Progenitor cell of endocrine pancreas (in vitro differentiated cells): ENCODE measurements around the gene ABHD16B. TPM values are rescaled to one million over a fixed set of nuclear protein-coding genes. Genes with fewer than 3 reads are reported as not detected.
A peak's percentile ranks its signal among the peaks of the same experiment; 100 is the strongest.

Experiments used
- DNase-seq: peaks from one replicate; pipeline ENCODE4 v3.0.0; 2021; ENCODE audit warnings: low spot score; ENCODE audit not compliant: unreplicated experiment
- H3K27ac Mint-ChIP-seq: 2 replicates; pipeline ENCODE4 v1.8.0; 2021; ENCODE audit warnings: mild to moderate bottlenecking, moderate library complexity, mixed read lengths
- H3K27me3 Mint-ChIP-seq: 2 replicates; pipeline ENCODE4 v1.8.0; 2021; ENCODE audit warnings: mixed read lengths
- H3K36me3 Mint-ChIP-seq: 2 replicates; pipeline ENCODE4 v1.8.0; 2022; ENCODE audit warnings: mixed read lengths; ENCODE audit not compliant: insufficient read depth
- H3K4me1 Mint-ChIP-seq: 2 replicates; pipeline ENCODE4 v1.8.0; 2021; ENCODE audit warnings: low read depth, mixed read lengths
- H3K4me3 Mint-ChIP-seq: 2 replicates; pipeline ENCODE4 v1.8.0; 2021; ENCODE audit warnings: low read depth, mild to moderate bottlenecking, moderate library complexity, mixed read lengths
- H3K9me3 Mint-ChIP-seq: 2 replicates; pipeline ENCODE4 v1.8.0; 2021; ENCODE audit warnings: low read depth, mixed read lengths
- total RNA-seq: library from RNA; stranded (reverse); gene quantifications from 2 replicates; pipeline ENCODE4 v1.2.1, GENCODE V29; 2021
- TF ChIP-seq, protein P1 (sequence below): fragments of 200-600 bp; sonication (generic); IDR thresholded peaks from one replicate; pipeline ENCODE4 v1.5.0; 2021; ENCODE audit warnings: antibody characterized with exemption, mild to moderate bottlenecking; ENCODE audit not compliant: unreplicated experiment

The ABHD16B gene
- total RNA-seq, 1 donor from 2014 or later = not detected

GRCh38 chr20:63897978-63898561 lies 36.8 kb downstream of the ABHD16B start:
- H3K4me3 Mint-ChIP-seq = no peak overlapping the region
- TF ChIP-seq, protein P1, sequence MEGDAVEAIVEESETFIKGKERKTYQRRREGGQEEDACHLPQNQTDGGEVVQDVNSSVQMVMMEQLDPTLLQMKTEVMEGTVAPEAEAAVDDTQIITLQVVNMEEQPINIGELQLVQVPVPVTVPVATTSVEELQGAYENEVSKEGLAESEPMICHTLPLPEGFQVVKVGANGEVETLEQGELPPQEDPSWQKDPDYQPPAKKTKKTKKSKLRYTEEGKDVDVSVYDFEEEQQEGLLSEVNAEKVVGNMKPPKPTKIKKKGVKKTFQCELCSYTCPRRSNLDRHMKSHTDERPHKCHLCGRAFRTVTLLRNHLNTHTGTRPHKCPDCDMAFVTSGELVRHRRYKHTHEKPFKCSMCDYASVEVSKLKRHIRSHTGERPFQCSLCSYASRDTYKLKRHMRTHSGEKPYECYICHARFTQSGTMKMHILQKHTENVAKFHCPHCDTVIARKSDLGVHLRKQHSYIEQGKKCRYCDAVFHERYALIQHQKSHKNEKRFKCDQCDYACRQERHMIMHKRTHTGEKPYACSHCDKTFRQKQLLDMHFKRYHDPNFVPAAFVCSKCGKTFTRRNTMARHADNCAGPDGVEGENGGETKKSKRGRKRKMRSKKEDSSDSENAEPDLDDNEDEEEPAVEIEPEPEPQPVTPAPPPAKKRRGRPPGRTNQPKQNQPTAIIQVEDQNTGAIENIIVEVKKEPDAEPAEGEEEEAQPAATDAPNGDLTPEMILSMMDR = no peak
- H3K9me3 Mint-ChIP-seq = no peaks in the 10 kb centered on the region
- DNase-seq = no peak
- H3K27ac Mint-ChIP-seq = peak overlapping the region; percentile 2
- H3K36me3 Mint-ChIP-seq = peaks cover 2% of the 10 kb centered on the region
- H3K27me3 Mint-ChIP-seq = no peaks in the 10 kb centered on the region
- peaks cover 23% of the 10 kb centered on the region for H3K4me1 Mint-ChIP-seq

- Mint-ChIP-seq H3K9me3 (no peaks in the 10 kb centered on the region), H3K4me3 (no peak overlapping the region), H3K27me3 (no peaks in the 10 kb centered on the region), H3K27ac (no peak overlapping the region), H3K36me3 (peaks cover 2% of the 10 kb centered on the region), H3K4me1 (peaks cover 21% of the 10 kb centered on the region)
- TF ChIP-seq, protein P1 = no peak
- DNase-seq = no peak
These were observed 37.7 kb downstream of the ABHD16B start for GRCh38 chr20:63898882-63899558.

DNA sequence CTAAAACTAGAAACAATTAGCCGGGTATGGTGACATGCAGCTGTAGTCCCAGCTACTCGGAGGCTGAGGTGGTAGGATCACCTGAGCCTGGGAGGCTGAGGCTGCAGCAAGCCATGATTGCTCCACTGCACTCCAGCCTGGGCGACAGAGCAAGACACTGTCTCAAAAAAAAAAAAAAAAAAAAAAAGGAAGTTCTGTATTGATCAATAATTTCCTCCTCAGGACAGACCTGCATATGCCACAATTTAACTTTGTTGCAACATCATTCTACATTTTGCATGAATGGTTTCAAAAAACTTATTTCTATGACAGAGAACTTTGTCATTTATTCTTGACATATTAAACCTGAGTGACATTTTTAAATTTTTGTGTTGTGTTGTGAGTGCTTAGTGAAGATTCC lies 39.1 kb downstream of the ABHD16B start:
- H3K4me3 Mint-ChIP-seq = no peak overlapping the region
- TF ChIP-seq, protein P1 = no peak
- peaks cover 2% of the 10 kb centered on the region for H3K36me3 Mint-ChIP-seq

GRCh38 chr20:63903796-63904561 lies 42.7 kb downstream of the ABHD16B start:
- peaks cover 3% of the 10 kb centered on the region for H3K36me3 Mint-ChIP-seq
- no peak for DNase-seq
- TF ChIP-seq, protein P1 = no peak
- H3K27ac Mint-ChIP-seq = peak overlapping the region; percentile 89
- no peak overlapping the region for H3K4me3 Mint-ChIP-seq
- no peaks in the 10 kb centered on the region for H3K9me3 Mint-ChIP-seq
- H3K4me1 Mint-ChIP-seq = peaks cover 6% of the 10 kb centered on the region
- no peaks in the 10 kb centered on the region for H3K27me3 Mint-ChIP-seq

More for the DNA sequence above, 39.1 kb downstream of the ABHD16B start:
- no peak for DNase-seq
- no peaks in the 10 kb centered on the region for H3K27me3 Mint-ChIP-seq
- H3K4me1 Mint-ChIP-seq = peaks cover 19% of the 10 kb centered on the region
- no peak overlapping the region for H3K27ac Mint-ChIP-seq
- no peaks in the 10 kb centered on the region for H3K9me3 Mint-ChIP-seq

DNA sequence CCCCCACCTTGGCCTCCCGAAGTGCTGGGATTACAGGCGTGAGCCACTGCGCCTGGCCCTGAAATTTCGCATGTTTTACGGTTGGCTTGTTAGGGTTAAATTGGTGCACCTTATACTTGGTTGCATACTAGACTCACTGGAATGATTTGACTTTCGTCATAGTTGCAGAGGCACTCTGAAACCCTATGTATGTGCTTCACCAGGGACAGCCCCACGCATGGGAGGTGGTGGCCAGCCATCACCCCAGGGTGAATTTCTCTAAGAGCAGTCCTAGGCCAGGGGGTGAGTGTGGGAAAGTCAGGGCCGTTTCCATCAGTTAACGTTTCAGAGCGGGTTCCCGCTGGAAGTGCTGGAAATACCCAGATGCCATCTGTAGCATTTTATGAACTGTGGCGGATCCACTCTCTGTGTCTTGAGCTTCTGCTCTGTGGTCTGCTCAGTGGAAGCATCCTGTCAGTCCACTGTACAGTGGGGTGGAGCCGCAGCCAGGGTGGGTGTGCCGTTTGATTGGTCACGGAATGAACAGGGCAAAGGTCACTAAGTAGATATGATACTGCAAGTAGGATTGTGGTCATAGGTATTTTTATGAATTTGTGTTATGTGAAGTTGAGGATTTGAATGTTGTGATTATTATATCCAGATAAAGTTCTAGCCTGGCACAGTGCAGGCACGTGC lies 46.8 kb downstream of the ABHD16B start:
- TF ChIP-seq, protein P1 = no peak
- DNase-seq = no peak
- peaks cover 15% of the 10 kb centered on the region for H3K4me1 Mint-ChIP-seq
- H3K4me3 Mint-ChIP-seq = no peak overlapping the region
- H3K9me3 Mint-ChIP-seq = no peaks in the 10 kb centered on the region
- peak overlapping the region; percentile 1 for H3K27ac Mint-ChIP-seq
- no peaks in the 10 kb centered on the region for H3K27me3 Mint-ChIP-seq
- H3K36me3 Mint-ChIP-seq = peaks cover 4% of the 10 kb centered on the region
